Activated CD4-positive, alpha-beta T cell treated with anti-CD3 and anti-CD28 coated beads for 48 hours (primary cell): ENCODE measurements around the gene ACR.
"Not testable (repeated sequence)": the region's sequence is repeated elsewhere in the genome, so short reads cannot be mapped to it uniquely, and the experiment has no call there.

Experiments
- DNase-seq: peaks from one replicate; pipeline ENCODE4 v3.0.0-alpha.2; 2020

ACR gene

DNA sequence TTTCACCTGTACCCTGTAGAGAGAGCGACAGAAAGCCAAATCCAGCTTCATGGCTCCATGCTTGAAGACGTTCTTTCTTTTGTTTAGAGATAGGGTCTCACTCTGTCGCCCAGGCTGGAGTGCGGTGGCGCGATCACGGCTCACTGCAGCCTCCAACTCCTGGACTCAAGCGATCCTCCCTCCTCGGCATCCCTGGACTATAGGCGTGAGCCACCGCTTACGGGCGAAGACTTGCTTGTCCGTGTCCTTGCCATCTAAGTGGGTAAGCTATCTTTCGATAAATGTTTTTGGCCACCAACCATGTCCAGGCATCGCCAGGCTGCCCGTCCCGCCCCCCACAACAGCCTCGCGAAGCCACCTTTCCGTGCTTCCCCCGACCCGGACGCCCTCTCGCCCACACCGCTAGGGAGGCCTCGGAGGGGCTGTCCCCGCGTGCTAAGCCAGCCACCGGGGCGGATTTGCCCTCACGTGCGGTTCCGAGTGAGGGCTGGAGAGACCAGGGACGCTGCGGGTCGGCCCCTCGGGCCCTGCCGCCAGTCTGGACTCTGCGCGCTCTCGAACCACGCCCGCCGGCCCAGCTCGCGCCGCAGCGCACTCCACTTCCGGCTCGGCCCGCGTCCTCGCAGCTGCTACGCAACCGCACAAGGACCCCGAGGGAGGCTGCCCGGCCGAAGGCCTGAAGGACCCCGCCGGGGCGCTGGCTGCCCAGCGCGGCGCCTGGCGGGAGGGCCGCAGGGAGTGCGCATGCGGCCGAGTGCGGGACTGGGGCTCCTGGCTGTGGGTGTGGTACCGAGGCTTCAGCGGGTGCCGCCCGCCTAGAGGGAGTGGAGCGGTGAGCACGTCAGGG is 45.3 kb downstream of the ACR start, which contains the start of gene RABL2B:
TSS of gene RABL2B (minus strand) at position 604 of the 847 bp plus-strand sequence. CDS start 1,342 bp downstream, outside the sequence.
- DNase-seq = peak; percentile 91

DNA sequence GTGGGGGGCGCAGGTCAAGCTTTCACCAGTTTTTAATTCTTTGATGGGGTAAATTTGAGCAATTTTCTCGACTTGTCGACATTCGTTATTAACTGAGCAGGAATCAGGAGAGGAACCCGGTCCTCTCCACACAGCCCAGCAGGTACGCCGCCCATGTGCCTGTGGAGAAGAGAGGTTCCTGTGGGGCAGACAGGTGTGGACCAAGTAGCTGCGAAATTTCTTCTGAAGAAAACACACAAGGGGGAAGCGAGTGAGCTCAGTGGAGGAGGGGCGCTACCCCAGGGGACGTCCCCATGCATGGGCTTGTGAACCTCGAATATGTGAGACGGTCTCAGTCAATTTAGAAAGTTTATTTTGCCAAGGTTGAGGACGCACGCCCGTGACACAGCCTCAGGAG is 45.9 kb downstream of the ACR start:
- peak; percentile 11 for DNase-seq

GRCh38 chr22:50785289-50785688 is 47.3 kb downstream of the ACR start:
- DNase-seq = not testable (repeated sequence)

DNA sequence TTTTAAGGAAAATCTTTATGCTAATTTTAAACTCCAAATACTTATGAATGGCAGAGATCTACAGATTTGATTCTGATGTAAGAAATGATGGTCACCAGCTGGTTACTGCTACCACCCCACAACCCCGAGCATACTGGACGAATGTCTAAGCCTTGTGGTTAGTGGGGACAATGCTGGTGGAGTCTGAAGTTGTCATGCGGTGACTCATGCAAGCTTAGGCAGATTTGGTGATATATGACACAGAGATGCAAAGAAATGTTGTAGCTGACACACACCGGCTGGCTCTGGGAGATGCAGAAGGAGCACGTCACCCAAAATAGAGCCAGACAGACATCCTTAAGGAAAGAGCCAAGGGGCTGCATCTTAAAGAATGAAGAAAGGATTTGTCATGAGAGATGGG is 48.9 kb downstream of the ACR start:
- peak; percentile 17 for DNase-seq
